ENCODE data around the gene DUS4L.

GRCh38 chr7:107563081-107563774 is 543 bp upstream of the DUS4L start:
- no peak for TF ChIP-seq CTCF (conservative IDR thresholded peaks at IDR 0.05; ENCODE audit: low read depth, low read length)
- no peak for TF ChIP-seq EZH2 (IDR thresholded peaks at IDR 0.05; ENCODE audit: borderline replicate concordance, low read depth, low read length, poor library complexity, severe bottlenecking)
